ENCODE data around the gene OXNAD1. TPM values are rescaled to one million over a fixed set of nuclear protein-coding genes. Genes with fewer than 3 reads are reported as not detected.

Gene OXNAD1
- total RNA-seq, 2 donors from 2014 or later = 16.1 to 22.4 TPM

- Histone ChIP-seq H3K4me1 (ENCODE audit: control insufficient read depth, insufficient read depth, low read length) (no peaks in the 10 kb centered on the region), H3K27me3 (ENCODE audit: control insufficient read depth, insufficient read depth, low read length, poor library complexity, severe bottlenecking) (no peaks in the 10 kb centered on the region), H3K36me3 (ENCODE audit: control insufficient read depth, insufficient read depth, low read length) (no peaks in the 10 kb centered on the region), H3K9me3 (ENCODE audit: control insufficient read depth, low read length) (no peaks in the 10 kb centered on the region), H3K4me3 (ENCODE audit: low read length) (no peak overlapping the region), H3K27ac (ENCODE audit: low read depth, low read length) (no peak overlapping the region), H3K9ac (ENCODE audit: extremely low read depth, low read length, poor library complexity, severe bottlenecking) (no peak overlapping the region)
- WGBS, 2 experiments (ENCODE audit: insufficient coverage in 1 of 2, insufficient read length in 1 of 2) = 51 to 78% methylated on average over 2 of the region's 2 CpGs
- Mint-ChIP-seq H3K36me3 (ENCODE audit: low read depth) (no peaks in the 10 kb centered on the region), H3K27ac (no peak overlapping the region), H3K4me3 (no peak overlapping the region), H3K4me1 (no peaks in the 10 kb centered on the region), H3K27me3 (ENCODE audit: insufficient read depth) (peaks cover 4% of the 10 kb centered on the region), H3K9me3 (no peaks in the 10 kb centered on the region)
- DNase-seq = no peak
- TF ChIP-seq, protein P1, sequence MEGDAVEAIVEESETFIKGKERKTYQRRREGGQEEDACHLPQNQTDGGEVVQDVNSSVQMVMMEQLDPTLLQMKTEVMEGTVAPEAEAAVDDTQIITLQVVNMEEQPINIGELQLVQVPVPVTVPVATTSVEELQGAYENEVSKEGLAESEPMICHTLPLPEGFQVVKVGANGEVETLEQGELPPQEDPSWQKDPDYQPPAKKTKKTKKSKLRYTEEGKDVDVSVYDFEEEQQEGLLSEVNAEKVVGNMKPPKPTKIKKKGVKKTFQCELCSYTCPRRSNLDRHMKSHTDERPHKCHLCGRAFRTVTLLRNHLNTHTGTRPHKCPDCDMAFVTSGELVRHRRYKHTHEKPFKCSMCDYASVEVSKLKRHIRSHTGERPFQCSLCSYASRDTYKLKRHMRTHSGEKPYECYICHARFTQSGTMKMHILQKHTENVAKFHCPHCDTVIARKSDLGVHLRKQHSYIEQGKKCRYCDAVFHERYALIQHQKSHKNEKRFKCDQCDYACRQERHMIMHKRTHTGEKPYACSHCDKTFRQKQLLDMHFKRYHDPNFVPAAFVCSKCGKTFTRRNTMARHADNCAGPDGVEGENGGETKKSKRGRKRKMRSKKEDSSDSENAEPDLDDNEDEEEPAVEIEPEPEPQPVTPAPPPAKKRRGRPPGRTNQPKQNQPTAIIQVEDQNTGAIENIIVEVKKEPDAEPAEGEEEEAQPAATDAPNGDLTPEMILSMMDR (conservative IDR thresholded peaks at IDR 0.05) = no peak
These were observed 40.7 kb upstream of the OXNAD1 start for GRCh38 chr3:16224325-16224724.

- Mint-ChIP-seq H3K27ac (no peak overlapping the region), H3K36me3 (ENCODE audit: low read depth) (no peaks in the 10 kb centered on the region), H3K4me1 (no peaks in the 10 kb centered on the region), H3K9me3 (no peaks in the 10 kb centered on the region), H3K27me3 (ENCODE audit: insufficient read depth) (peaks cover 3% of the 10 kb centered on the region), H3K4me3 (no peak overlapping the region)
- TF ChIP-seq, protein P1 (conservative IDR thresholded peaks at IDR 0.05) = no peak
- Histone ChIP-seq H3K27ac (ENCODE audit: low read depth, low read length) (no peak overlapping the region), H3K4me1 (ENCODE audit: control insufficient read depth, insufficient read depth, low read length) (no peaks in the 10 kb centered on the region), H3K9me3 (ENCODE audit: control insufficient read depth, low read length) (no peaks in the 10 kb centered on the region), H3K27me3 (ENCODE audit: control insufficient read depth, insufficient read depth, low read length, poor library complexity, severe bottlenecking) (no peaks in the 10 kb centered on the region), H3K4me3 (ENCODE audit: low read length) (no peak overlapping the region), H3K36me3 (ENCODE audit: control insufficient read depth, insufficient read depth, low read length) (no peaks in the 10 kb centered on the region), H3K9ac (ENCODE audit: extremely low read depth, low read length, poor library complexity, severe bottlenecking) (no peak overlapping the region)
- no peak for DNase-seq
- 100% methylated on average over 1 of the region's 1 CpG; no CpG with 5 or more reads in 1 of the 2 experiments for WGBS, 2 experiments (ENCODE audit: insufficient coverage in 1 of 2, insufficient read length in 1 of 2)
These were observed 37.4 kb upstream of the OXNAD1 start for GRCh38 chr3:16227566-16227965.

DNA sequence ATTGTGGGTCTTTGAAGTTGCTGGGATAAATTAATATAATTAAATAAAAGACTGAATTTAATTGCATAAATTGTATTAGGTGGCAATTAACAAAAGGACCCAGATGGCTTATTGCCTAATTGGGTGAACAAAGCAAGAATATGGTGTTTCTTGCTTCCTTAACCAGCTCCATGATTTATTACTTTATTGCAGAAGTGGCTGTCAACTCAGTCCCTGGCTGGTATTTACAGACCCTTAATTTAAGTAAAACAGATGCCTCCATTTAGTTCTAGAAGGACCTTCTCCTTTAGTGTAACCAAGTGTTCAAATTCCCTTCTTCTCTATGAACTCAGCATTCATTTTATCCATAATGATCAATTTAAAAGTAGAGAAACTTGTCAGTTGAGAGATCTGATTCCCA is 35.3 kb upstream of the OXNAD1 start:
- no peaks in the 10 kb centered on the region for H3K9me3 ChIP-seq (ENCODE audit: control insufficient read depth, low read length)
- no peaks in the 10 kb centered on the region for H3K36me3 ChIP-seq (ENCODE audit: control insufficient read depth, insufficient read depth, low read length)
- H3K4me3 Mint-ChIP-seq = no peak overlapping the region
- no peak overlapping the region for H3K27ac Mint-ChIP-seq
- H3K27me3 ChIP-seq (ENCODE audit: control insufficient read depth, insufficient read depth, low read length, poor library complexity, severe bottlenecking) = no peaks in the 10 kb centered on the region
- H3K9me3 Mint-ChIP-seq = peaks cover 3% of the 10 kb centered on the region
- H3K36me3 Mint-ChIP-seq (ENCODE audit: low read depth) = no peaks in the 10 kb centered on the region
- TF ChIP-seq, protein P1 (conservative IDR thresholded peaks at IDR 0.05) = no peak
- no peak overlapping the region for H3K4me3 ChIP-seq (ENCODE audit: low read length)
- no peaks in the 10 kb centered on the region for H3K4me1 ChIP-seq (ENCODE audit: control insufficient read depth, insufficient read depth, low read length)
- no peak for DNase-seq
- H3K27me3 Mint-ChIP-seq (ENCODE audit: insufficient read depth) = peaks cover 4% of the 10 kb centered on the region
- H3K9ac ChIP-seq (ENCODE audit: extremely low read depth, low read length, poor library complexity, severe bottlenecking) = no peak overlapping the region
- no peak overlapping the region for H3K27ac ChIP-seq (ENCODE audit: low read depth, low read length)
- peaks cover 2% of the 10 kb centered on the region for H3K4me1 Mint-ChIP-seq
